Keratinocyte (primary cell): ENCODE data around the gene MRO. TPM values are rescaled to one million over a fixed set of nuclear protein-coding genes. Genes with fewer than 3 reads are reported as not detected.

Source experiments
- DNase-seq: peaks from one replicate; pipeline ENCODE4 v3.0.0-alpha.2; 2011; ENCODE audit warnings: low read depth, missing footprints, low spot score
- FAIRE-seq: peaks from 2 replicates; lab custom pipeline; 2011; peaks lifted over from hg19 to GRCh38; lab: Jason Lieb, UNC
- H2AFZ ChIP-seq: 2 replicates; pipeline ENCODE4 v1.6.0; 2012; ENCODE audit warnings: low read length, control low read depth, inconsistent platforms; ENCODE audit not compliant: control insufficient read depth
- H3K27ac ChIP-seq: 2 replicates; pipeline ENCODE4 v1.5.1; 2011; ENCODE audit warnings: low read length; ENCODE audit not compliant: control insufficient read depth, insufficient read depth
- H3K27me3 ChIP-seq: 3 replicates; pipeline ENCODE4 v1.6.0; 2011; ENCODE audit warnings: low read length; ENCODE audit not compliant: control insufficient read depth, insufficient read depth; ENCODE audit errors: extremely low read depth
- H3K36me3 ChIP-seq, 2 experiments: 2 replicates in 1 of 2; 3 replicates in 1 of 2; pipeline ENCODE4 v1.5.1; 2011; ENCODE audit warnings: low read length in 2 of 2, mild to moderate bottlenecking in 1 of 2; ENCODE audit not compliant: control insufficient read depth in 2 of 2, insufficient read depth in 2 of 2; ENCODE audit errors: extremely low read depth in 1 of 2
- H3K4me1 ChIP-seq: 3 replicates; pipeline ENCODE4 v1.5.1; 2011; ENCODE audit warnings: low read length; ENCODE audit not compliant: control insufficient read depth, insufficient read depth; ENCODE audit errors: extremely low read depth
- H3K4me2 ChIP-seq: 3 replicates; pipeline ENCODE4 v1.6.0; 2011; ENCODE audit warnings: low read depth, low read length; ENCODE audit not compliant: control insufficient read depth, insufficient read depth; ENCODE audit errors: extremely low read depth
- H3K4me3 ChIP-seq, 3 experiments: fragments of 200-600 bp in 1 of 3; sonication (generic) in 1 of 3; 2 replicates in 2 of 3; 3 replicates in 1 of 3; pipeline ENCODE4 v1.5.1; 2011 to 2016; ENCODE audit warnings: low read length in 3 of 3, mild to moderate bottlenecking in 3 of 3, control low read depth in 2 of 3, inconsistent platforms in 1 of 3, low read depth in 1 of 3, mixed read lengths in 1 of 3, mixed run types in 1 of 3, moderate library complexity in 1 of 3; ENCODE audit not compliant: control insufficient read depth in 2 of 3, insufficient read depth in 2 of 3; ENCODE audit errors: extremely low read depth in 1 of 3
- H3K79me2 ChIP-seq: 2 replicates; pipeline ENCODE4 v1.6.0; 2012; ENCODE audit warnings: low read length; ENCODE audit not compliant: control insufficient read depth, insufficient read depth
- H3K9ac ChIP-seq: 3 replicates; pipeline ENCODE4 v1.6.0; 2011; ENCODE audit warnings: low read length; ENCODE audit not compliant: control insufficient read depth, insufficient read depth; ENCODE audit errors: extremely low read depth
- H3K9me1 ChIP-seq: 3 replicates; pipeline ENCODE4 v1.6.0; 2011; ENCODE audit warnings: low read length; ENCODE audit not compliant: control insufficient read depth, insufficient read depth; ENCODE audit errors: extremely low read depth
- H3K9me3 ChIP-seq: 2 replicates; pipeline ENCODE4 v1.5.1; 2012; ENCODE audit warnings: low read depth, low read length; ENCODE audit not compliant: control insufficient read depth
- H4K20me1 ChIP-seq: 3 replicates; pipeline ENCODE4 v1.6.0; 2011; ENCODE audit warnings: low read length; ENCODE audit not compliant: control insufficient read depth, insufficient read depth; ENCODE audit errors: extremely low read depth
- EZH2 ChIP-seq: IDR thresholded peaks from one replicate; pipeline ENCODE4 v1.6.1; 2012; ENCODE audit warnings: inconsistent platforms, mild to moderate bottlenecking, low read length, moderate library complexity
- dilution Hi-C: fragments of 300-500 bp; cut with MboI; formaldehyde crosslinking; loops from one replicate; pipeline ENCODE4 v1.7.0; 2020; ENCODE audit warnings: low sequenced_read_pairs; ENCODE audit not compliant: extremely low pct_ligation_motif_present
- polyA plus RNA-seq, 5 experiments: library from polyadenylated mRNA; depleted of rRNA in 3 of 5; stranded (reverse) in 3 of 5; stranded (forward) in 1 of 5; unstranded in 1 of 5; fragments of >200 nt; gene quantifications; 1 replicate in 1 of 5; 2 replicates in 3 of 5; 3 replicates in 1 of 5; pipeline versions ENCODE4 v1.2.1 to v1.2.3, GENCODE V29; 2011 to 2012; ENCODE audit warnings: missing spikeins in 2 of 5, low read depth in 1 of 5, low replicate concordance in 1 of 5
- TF ChIP-seq, protein P1 (sequence below), 3 experiments: IDR thresholded peaks in 1 of 3; conservative IDR thresholded peaks in 1 of 3; optimal IDR thresholded peaks in 1 of 3; 2 replicates in 2 of 3; 3 replicates in 1 of 3; pipeline versions ENCODE3 to v1.5.1; 2011; ENCODE audit warnings: low read length in 3 of 3, mild to moderate bottlenecking in 3 of 3, moderate library complexity in 2 of 3, control low read depth in 1 of 3, inconsistent platforms in 1 of 3; ENCODE audit not compliant: insufficient read depth in 2 of 3; ENCODE audit errors: extremely low read depth in 1 of 3

MRO gene
- polyA plus RNA-seq, 1 donor (not counting 4 experiments of a cell fraction or from before 2014, with no cell fraction given): not detected

- no peak overlapping the region for H3K27ac ChIP-seq
- FAIRE-seq: no peak
- no peak overlapping the region for H3K4me3 ChIP-seq
- no peaks in the 10 kb centered on the region for H3K9me1 ChIP-seq
- dilution Hi-C loops: no loop called here
- H3K36me3 ChIP-seq: no peaks in the 10 kb centered on the region
- H3K4me1 ChIP-seq: no peaks in the 10 kb centered on the region
- H3K9ac ChIP-seq: no peak overlapping the region
- H4K20me1 ChIP-seq: no peaks in the 10 kb centered on the region
- H3K79me2 ChIP-seq: no peaks in the 10 kb centered on the region
- no peak overlapping the region for H2AFZ ChIP-seq
- DNase-seq: no peak
- H3K9me3 ChIP-seq: no peaks in the 10 kb centered on the region
- no peak for TF ChIP-seq EZH2
- TF ChIP-seq, protein P1, sequence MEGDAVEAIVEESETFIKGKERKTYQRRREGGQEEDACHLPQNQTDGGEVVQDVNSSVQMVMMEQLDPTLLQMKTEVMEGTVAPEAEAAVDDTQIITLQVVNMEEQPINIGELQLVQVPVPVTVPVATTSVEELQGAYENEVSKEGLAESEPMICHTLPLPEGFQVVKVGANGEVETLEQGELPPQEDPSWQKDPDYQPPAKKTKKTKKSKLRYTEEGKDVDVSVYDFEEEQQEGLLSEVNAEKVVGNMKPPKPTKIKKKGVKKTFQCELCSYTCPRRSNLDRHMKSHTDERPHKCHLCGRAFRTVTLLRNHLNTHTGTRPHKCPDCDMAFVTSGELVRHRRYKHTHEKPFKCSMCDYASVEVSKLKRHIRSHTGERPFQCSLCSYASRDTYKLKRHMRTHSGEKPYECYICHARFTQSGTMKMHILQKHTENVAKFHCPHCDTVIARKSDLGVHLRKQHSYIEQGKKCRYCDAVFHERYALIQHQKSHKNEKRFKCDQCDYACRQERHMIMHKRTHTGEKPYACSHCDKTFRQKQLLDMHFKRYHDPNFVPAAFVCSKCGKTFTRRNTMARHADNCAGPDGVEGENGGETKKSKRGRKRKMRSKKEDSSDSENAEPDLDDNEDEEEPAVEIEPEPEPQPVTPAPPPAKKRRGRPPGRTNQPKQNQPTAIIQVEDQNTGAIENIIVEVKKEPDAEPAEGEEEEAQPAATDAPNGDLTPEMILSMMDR (optimal IDR thresholded peaks at IDR 0.05 in 1 of 3, IDR thresholded peaks at IDR 0.05 in 1 of 3, conservative IDR thresholded peaks at IDR 0.05 in 1 of 3; ENCODE audit: extremely low read depth in 1 of 3, insufficient read depth in 2 of 3, low read length in 3 of 3): no peak
- no peak overlapping the region for H3K4me2 ChIP-seq
- peaks cover 12% of the 10 kb centered on the region for H3K27me3 ChIP-seq
Measured at GRCh38 chr18:50750546-50750945, 69.3 kb downstream of the MRO start.

GRCh38 chr18:50749945-50750344, 69.9 kb downstream of the MRO start:
- Histone ChIP-seq H3K36me3 (no peaks in the 10 kb centered on the region), H3K79me2 (no peaks in the 10 kb centered on the region), H3K9me3 (no peaks in the 10 kb centered on the region), H3K9me1 (no peaks in the 10 kb centered on the region), H3K27me3 (peaks cover 11% of the 10 kb centered on the region), H4K20me1 (no peaks in the 10 kb centered on the region), H3K4me3 (no peak overlapping the region), H2AFZ (no peak overlapping the region), H3K4me2 (no peak overlapping the region), H3K27ac (no peak overlapping the region), H3K4me1 (no peaks in the 10 kb centered on the region), H3K9ac (no peak overlapping the region)
- DNase-seq (no peak), FAIRE-seq (no peak)
- TF ChIP-seq, protein P1 (optimal IDR thresholded peaks at IDR 0.05 in 1 of 3, IDR thresholded peaks at IDR 0.05 in 1 of 3, conservative IDR thresholded peaks at IDR 0.05 in 1 of 3; ENCODE audit: extremely low read depth in 1 of 3, insufficient read depth in 2 of 3, low read length in 3 of 3): no peak
- TF ChIP-seq EZH2: no peak
- dilution Hi-C loops: no loop called here
